A549 (cell line): Measurements from ENCODE around the gene MPPED1. TPM values are rescaled to one million over a fixed set of nuclear protein-coding genes. Genes with fewer than 3 reads are reported as not detected.

Source experiments
- ATAC-seq, 2 experiments: fragments of 200-7000 bp in 1 of 2; fragments of >200 bp in 1 of 2; cut with Nextera tagmentation in 1 of 2; cut with Tn5 transposase in 1 of 2; 3 replicates each; pipeline versions ENCODE4 v1.8.0 to v1.9.1; 2018 to 2020; ENCODE audit warnings: mild to moderate bottlenecking in 1 of 2, moderate library complexity in 1 of 2
- CTCF ChIA-PET: fragments of 300-600 bp; sonication (Branson Sonifier 250); formaldehyde crosslinking; extraction: SDS; loops from one replicate; lab custom pipeline; 2021; ENCODE audit warnings: antibody characterized with exemption, inconsistent platforms; lab: Yijun Ruan, JAX
- POLR2A ChIA-PET: fragments of 350-600 bp; formaldehyde crosslinking; extraction: SDS; loops from one replicate; lab custom pipeline; 2021; ENCODE audit warnings: antibody characterized with exemption, inconsistent platforms; lab: Yijun Ruan, JAX
- DNase-seq, 2 experiments: peaks; one replicate each; pipeline versions ENCODE4 v3.0.0 to v3.0.0-alpha.2; 2011 to 2016; ENCODE audit warnings: low read depth in 1 of 2, low spot score in 1 of 2
- FAIRE-seq: peaks from 2 replicates; lab custom pipeline; 2011; peaks lifted over from hg19 to GRCh38; lab: Jason Lieb, UNC
- H3K27ac ChIP-seq, 2 experiments: fragments of >200 bp; sonication (Bioruptor Twin); formaldehyde crosslinking; 3 replicates each; pipeline ENCODE4 v1.5.1; 2016 to 2017
- H3K4me1 ChIP-seq: fragments of >200 bp; sonication (Bioruptor Twin); formaldehyde crosslinking; 3 replicates; pipeline ENCODE4 v1.6.1; 2016
- H3K4me2 ChIP-seq: fragments of >200 bp; sonication (Bioruptor Twin); formaldehyde crosslinking; 3 replicates; pipeline ENCODE4 v1.6.1; 2016
- H3K4me3 ChIP-seq: fragments of >200 bp; sonication (Bioruptor Twin); formaldehyde crosslinking; 3 replicates; pipeline ENCODE4 v1.5.1; 2016
- H3K9me3 ChIP-seq: fragments of >200 bp; sonication (Bioruptor Twin); formaldehyde crosslinking; 3 replicates; pipeline ENCODE4 v1.6.1; 2016
- CBX2 ChIP-seq: fragments of 200-600 bp; sonication (generic); IDR thresholded peaks from 2 replicates; pipeline ENCODE4 v1.6.1; 2016; ENCODE audit warnings: low read depth, mild to moderate bottlenecking, borderline replicate concordance
- CBX8 ChIP-seq: fragments of 200-600 bp; sonication (generic); IDR thresholded peaks from 2 replicates; pipeline ENCODE4 v1.6.1; 2016
- CEBPB ChIP-seq, 2 experiments: fragments of >200 bp in 1 of 2; sonication (Bioruptor Twin) in 1 of 2; formaldehyde crosslinking in 1 of 2; IDR thresholded peaks; 2 replicates each; pipeline ENCODE4 v1.6.1; 2012 to 2016
- CHD4 ChIP-seq: fragments of 200-600 bp; sonication (generic); IDR thresholded peaks from 2 replicates; pipeline ENCODE4 v1.6.1; 2016; ENCODE audit warnings: antibody characterized with exemption, mild to moderate bottlenecking, borderline replicate concordance
- EHF ChIP-seq: fragments of 250-450 bp; sonication (Bioruptor Pico); IDR thresholded peaks from 2 replicates; pipeline ENCODE4 v1.5.0; 2020; ENCODE audit warnings: mild to moderate bottlenecking
- EHMT2 ChIP-seq: fragments of 200-600 bp; sonication (generic); IDR thresholded peaks from 2 replicates; pipeline ENCODE4 v1.6.1; 2016; ENCODE audit warnings: antibody characterized with exemption, low read depth, mild to moderate bottlenecking, moderate library complexity
- FOSB ChIP-seq: fragments of 250-450 bp; sonication (Bioruptor Pico); IDR thresholded peaks from 2 replicates; pipeline ENCODE4 v1.5.0; 2020; ENCODE audit warnings: mild to moderate bottlenecking, moderate library complexity
- FOSL2 ChIP-seq, 2 experiments: fragments of 450-650 bp in 1 of 2; fragments of >200 bp in 1 of 2; sonication (Bioruptor Twin) in 1 of 2; formaldehyde crosslinking; IDR thresholded peaks; 2 replicates each; pipeline versions ENCODE4 v1.5.0 to v1.6.1; 2016 to 2020; ENCODE audit warnings: mild to moderate bottlenecking in 1 of 2, moderate library complexity in 1 of 2
- FOXS1 ChIP-seq: fragments of 250-450 bp; sonication (Bioruptor Pico); IDR thresholded peaks from 2 replicates; pipeline ENCODE4 v1.5.0; 2020; ENCODE audit warnings: mild to moderate bottlenecking, moderate library complexity
- HEYL ChIP-seq: fragments of 250-450 bp; sonication (Bioruptor Pico); IDR thresholded peaks from 2 replicates; pipeline ENCODE4 v1.8.0; 2021; ENCODE audit warnings: mild to moderate bottlenecking, moderate library complexity
- HOXA7 ChIP-seq: fragments of 250-450 bp; sonication (Bioruptor Pico); IDR thresholded peaks from 2 replicates; pipeline ENCODE4 v1.5.0; 2020; ENCODE audit warnings: mild to moderate bottlenecking, moderate library complexity
- HOXB13 ChIP-seq: fragments of 250-450 bp; sonication (Bioruptor Pico); IDR thresholded peaks from 2 replicates; pipeline ENCODE4 v1.5.0; 2020; ENCODE audit warnings: low read depth, mild to moderate bottlenecking, moderate library complexity
- NFE2L2 ChIP-seq: fragments of 150-350 bp; conservative IDR thresholded peaks from 2 replicates; pipeline ENCODE4 v1.6.1; 2014; ENCODE audit warnings: low read length
- NPAS2 ChIP-seq: fragments of 250-450 bp; sonication (Bioruptor Pico); IDR thresholded peaks from 2 replicates; pipeline ENCODE4 v1.8.0; 2022; ENCODE audit warnings: mild to moderate bottlenecking, moderate library complexity, borderline replicate concordance
- RARB ChIP-seq: fragments of 250-450 bp; sonication (Bioruptor Pico); IDR thresholded peaks from 2 replicates; pipeline ENCODE4 v1.8.0; 2021; ENCODE audit warnings: mild to moderate bottlenecking, moderate library complexity
- RCOR1 ChIP-seq: fragments of 150-350 bp; IDR thresholded peaks from 2 replicates; pipeline ENCODE4 v1.6.1; 2014; ENCODE audit warnings: antibody characterized with exemption, low read length, low read depth
- TP53 ChIP-seq: fragments of 250-450 bp; sonication (Bioruptor Pico); IDR thresholded peaks from 2 replicates; pipeline ENCODE4 v1.5.0; 2021; ENCODE audit warnings: mild to moderate bottlenecking, moderate library complexity
- ZFP36 ChIP-seq: fragments of 450-650 bp; IDR thresholded peaks from 2 replicates; pipeline ENCODE4 v1.6.1; 2014; ENCODE audit warnings: borderline replicate concordance; ENCODE audit not compliant: partially characterized antibody
- ZNF302 ChIP-seq: fragments of 250-450 bp; sonication (Bioruptor Pico); IDR thresholded peaks from 2 replicates; pipeline ENCODE4 v1.9.0; 2021; ENCODE audit warnings: inconsistent platforms, mild to moderate bottlenecking, moderate library complexity
- ZSCAN20 ChIP-seq: fragments of 250-450 bp; sonication (Bioruptor Pico); IDR thresholded peaks from 2 replicates; pipeline ENCODE4 v1.8.0; 2022; ENCODE audit warnings: mild to moderate bottlenecking, moderate library complexity
- WGBS: methylation state at CpG from one replicate; pipeline ENCODE4 v1.1.6; 2017; ENCODE audit errors: missing lambda C conversion rate; 5-methylcytosine and 5-hydroxymethylcytosine counted together
- polyA plus RNA-seq, 4 experiments: library from polyadenylated mRNA; depleted of rRNA in 3 of 4; stranded (reverse); fragments of >200 nt; fragmentation: RNase III in 1 of 4; extraction: RNeasy Plus Mini Kit Qiagen cat#74134 plus additional on column Dnase treatment in 1 of 4; gene quantifications; 2 replicates in 3 of 4; 3 replicates in 1 of 4; pipeline ENCODE4 v1.2.3, GENCODE V29; 2011 to 2017
- TF ChIP-seq, protein P1 (sequence below): fragments of 250-450 bp; sonication (Bioruptor Pico); IDR thresholded peaks from 2 replicates; pipeline ENCODE4 v1.5.0; 2020; ENCODE audit warnings: low read depth, mild to moderate bottlenecking, moderate library complexity
- TF ChIP-seq, protein P2 (sequence below): fragments of 200-600 bp; sonication (generic); IDR thresholded peaks from 2 replicates; pipeline ENCODE4 v1.6.1; 2016; ENCODE audit warnings: antibody characterized with exemption, mild to moderate bottlenecking, moderate library complexity
- TF ChIP-seq, protein P3 (sequence below): fragments of 250-450 bp; sonication (Bioruptor Pico); IDR thresholded peaks from 2 replicates; pipeline ENCODE4 v1.5.0; 2021; ENCODE audit warnings: mild to moderate bottlenecking, moderate library complexity, borderline replicate concordance
- TF ChIP-seq, protein P4 (sequence below): fragments of 450-650 bp; IDR thresholded peaks from 2 replicates; pipeline ENCODE4 v1.6.1; 2014; ENCODE audit warnings: antibody characterized with exemption

The MPPED1 gene
- polyA plus RNA-seq, 2 of the 4 experiments (the other 2 are of a cell fraction): not detected

DNA sequence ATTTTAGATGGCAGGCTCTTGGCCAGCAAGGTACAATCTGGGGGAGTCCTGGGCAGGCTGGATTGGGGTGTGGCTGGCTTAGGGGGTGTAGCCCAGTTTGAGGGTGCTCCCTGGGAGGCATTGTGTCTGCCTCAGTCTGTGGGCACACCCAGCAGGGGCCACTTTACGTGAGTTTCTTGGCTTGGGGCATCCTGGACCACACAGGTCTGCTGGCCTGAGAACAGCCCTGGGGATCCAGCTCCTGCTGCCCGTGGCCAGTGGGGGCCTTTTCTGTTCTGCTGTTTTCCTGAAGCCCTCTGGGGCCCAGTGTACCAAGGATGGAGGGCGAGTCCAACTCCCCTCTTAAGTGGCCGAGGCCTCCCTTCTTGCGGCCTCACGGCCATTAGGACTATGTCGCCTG is 71.9 kb downstream of the MPPED1 start:
- ATAC-seq (no peak), DNase-seq (no peak), FAIRE-seq (no peak)
- Histone ChIP-seq H3K4me3 (no peak overlapping the region), H3K4me1 (no peaks in the 10 kb centered on the region), H3K4me2 (no peak overlapping the region), H3K9me3 (no peaks in the 10 kb centered on the region), H3K27ac (no peak overlapping the region)
- no peak for TF ChIP-seq HOXB13
- no peak for TF ChIP-seq ZSCAN20
- TF ChIP-seq, protein P1, sequence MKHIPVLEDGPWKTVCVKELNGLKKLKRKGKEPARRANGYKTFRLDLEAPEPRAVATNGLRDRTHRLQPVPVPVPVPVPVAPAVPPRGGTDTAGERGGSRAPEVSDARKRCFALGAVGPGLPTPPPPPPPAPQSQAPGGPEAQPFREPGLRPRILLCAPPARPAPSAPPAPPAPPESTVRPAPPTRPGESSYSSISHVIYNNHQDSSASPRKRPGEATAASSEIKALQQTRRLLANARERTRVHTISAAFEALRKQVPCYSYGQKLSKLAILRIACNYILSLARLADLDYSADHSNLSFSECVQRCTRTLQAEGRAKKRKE (CRISPR knock-in tag): no peak
- TF ChIP-seq NFE2L2: no peak
- no peak for TF ChIP-seq FOXS1 (CRISPR knock-in tag)
- TF ChIP-seq EHF (CRISPR knock-in tag): no peak
- TF ChIP-seq CEBPB (IDR thresholded peaks at IDR 0.05): no peak
- TF ChIP-seq CBX2: no peak
- no peak for TF ChIP-seq FOSL2 (IDR thresholded peaks at IDR 0.05)
- TF ChIP-seq FOSL2 (CRISPR knock-in tag; IDR thresholded peaks at IDR 0.05): no peak
- no peak for TF ChIP-seq RCOR1
- no peak for TF ChIP-seq CHD4
- TF ChIP-seq, protein P2, sequence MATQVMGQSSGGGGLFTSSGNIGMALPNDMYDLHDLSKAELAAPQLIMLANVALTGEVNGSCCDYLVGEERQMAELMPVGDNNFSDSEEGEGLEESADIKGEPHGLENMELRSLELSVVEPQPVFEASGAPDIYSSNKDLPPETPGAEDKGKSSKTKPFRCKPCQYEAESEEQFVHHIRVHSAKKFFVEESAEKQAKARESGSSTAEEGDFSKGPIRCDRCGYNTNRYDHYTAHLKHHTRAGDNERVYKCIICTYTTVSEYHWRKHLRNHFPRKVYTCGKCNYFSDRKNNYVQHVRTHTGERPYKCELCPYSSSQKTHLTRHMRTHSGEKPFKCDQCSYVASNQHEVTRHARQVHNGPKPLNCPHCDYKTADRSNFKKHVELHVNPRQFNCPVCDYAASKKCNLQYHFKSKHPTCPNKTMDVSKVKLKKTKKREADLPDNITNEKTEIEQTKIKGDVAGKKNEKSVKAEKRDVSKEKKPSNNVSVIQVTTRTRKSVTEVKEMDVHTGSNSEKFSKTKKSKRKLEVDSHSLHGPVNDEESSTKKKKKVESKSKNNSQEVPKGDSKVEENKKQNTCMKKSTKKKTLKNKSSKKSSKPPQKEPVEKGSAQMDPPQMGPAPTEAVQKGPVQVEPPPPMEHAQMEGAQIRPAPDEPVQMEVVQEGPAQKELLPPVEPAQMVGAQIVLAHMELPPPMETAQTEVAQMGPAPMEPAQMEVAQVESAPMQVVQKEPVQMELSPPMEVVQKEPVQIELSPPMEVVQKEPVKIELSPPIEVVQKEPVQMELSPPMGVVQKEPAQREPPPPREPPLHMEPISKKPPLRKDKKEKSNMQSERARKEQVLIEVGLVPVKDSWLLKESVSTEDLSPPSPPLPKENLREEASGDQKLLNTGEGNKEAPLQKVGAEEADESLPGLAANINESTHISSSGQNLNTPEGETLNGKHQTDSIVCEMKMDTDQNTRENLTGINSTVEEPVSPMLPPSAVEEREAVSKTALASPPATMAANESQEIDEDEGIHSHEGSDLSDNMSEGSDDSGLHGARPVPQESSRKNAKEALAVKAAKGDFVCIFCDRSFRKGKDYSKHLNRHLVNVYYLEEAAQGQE: no peak
- no peak for TF ChIP-seq HOXA7 (CRISPR knock-in tag)
- no peak for TF ChIP-seq ZNF302 (CRISPR knock-in tag)
- ChIA-PET CTCF (no interaction called here), POLR2A (no interaction called here)
- WGBS: 0% methylated on average over 1 of the region's 7 CpGs

DNA sequence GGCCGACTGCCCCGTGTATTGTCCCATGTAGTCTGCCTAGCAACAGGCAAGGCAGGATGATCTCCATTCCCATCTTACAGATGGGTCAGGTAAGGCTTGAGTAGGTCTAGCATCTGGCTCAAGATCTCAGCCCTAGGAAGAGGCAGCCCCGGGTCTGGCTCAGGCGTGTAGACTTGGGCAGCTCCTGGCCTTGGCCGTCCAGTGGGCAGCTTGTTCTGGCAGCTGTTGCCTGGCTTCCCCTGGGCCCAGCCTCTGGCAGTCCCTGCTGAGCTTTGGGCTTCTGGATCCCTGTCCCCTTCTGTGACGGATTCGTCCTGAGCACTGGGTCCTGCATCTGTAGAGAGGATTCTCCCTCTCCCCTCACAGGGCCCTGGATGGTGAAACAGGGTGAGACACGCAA is 72.4 kb downstream of the MPPED1 start:
- no peaks in the 10 kb centered on the region for H3K4me1 ChIP-seq
- H3K4me2 ChIP-seq: no peak overlapping the region
- H3K4me3 ChIP-seq: no peak overlapping the region
- ChIA-PET POLR2A (no interaction called here), CTCF (no interaction called here)
- H3K9me3 ChIP-seq: no peaks in the 10 kb centered on the region
- DNase-seq (no peak), FAIRE-seq (no peak), ATAC-seq (no peak)
- WGBS: 50% methylated on average over 5 of the region's 8 CpGs
- TF ChIP-seq FOSL2 (IDR thresholded peaks at IDR 0.05) (no peak), FOSL2 (CRISPR knock-in tag; IDR thresholded peaks at IDR 0.05) (no peak), HEYL (CRISPR knock-in tag) (no peak), HOXA7 (CRISPR knock-in tag) (no peak), TP53 (CRISPR knock-in tag) (no peak), CBX8 (no peak), EHMT2 (no peak), RARB (CRISPR knock-in tag) (no peak), NPAS2 (CRISPR knock-in tag) (no peak), ZFP36 (no peak), FOSB (CRISPR knock-in tag) (no peak), FOXS1 (CRISPR knock-in tag) (no peak)
- TF ChIP-seq, protein P2: no peak
- TF ChIP-seq, protein P3, sequence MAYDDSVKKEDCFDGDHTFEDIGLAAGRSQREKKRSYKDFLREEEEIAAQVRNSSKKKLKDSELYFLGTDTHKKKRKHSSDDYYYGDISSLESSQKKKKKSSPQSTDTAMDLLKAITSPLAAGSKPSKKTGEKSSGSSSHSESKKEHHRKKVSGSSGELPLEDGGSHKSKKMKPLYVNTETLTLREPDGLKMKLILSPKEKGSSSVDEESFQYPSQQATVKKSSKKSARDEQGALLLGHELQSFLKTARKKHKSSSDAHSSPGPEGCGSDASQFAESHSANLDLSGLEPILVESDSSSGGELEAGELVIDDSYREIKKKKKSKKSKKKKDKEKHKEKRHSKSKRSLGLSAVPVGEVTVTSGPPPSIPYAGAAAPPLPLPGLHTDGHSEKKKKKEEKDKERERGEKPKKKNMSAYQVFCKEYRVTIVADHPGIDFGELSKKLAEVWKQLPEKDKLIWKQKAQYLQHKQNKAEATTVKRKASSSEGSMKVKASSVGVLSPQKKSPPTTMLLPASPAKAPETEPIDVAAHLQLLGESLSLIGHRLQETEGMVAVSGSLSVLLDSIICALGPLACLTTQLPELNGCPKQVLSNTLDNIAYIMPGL (CRISPR knock-in tag): no peak
- TF ChIP-seq, protein P4, sequence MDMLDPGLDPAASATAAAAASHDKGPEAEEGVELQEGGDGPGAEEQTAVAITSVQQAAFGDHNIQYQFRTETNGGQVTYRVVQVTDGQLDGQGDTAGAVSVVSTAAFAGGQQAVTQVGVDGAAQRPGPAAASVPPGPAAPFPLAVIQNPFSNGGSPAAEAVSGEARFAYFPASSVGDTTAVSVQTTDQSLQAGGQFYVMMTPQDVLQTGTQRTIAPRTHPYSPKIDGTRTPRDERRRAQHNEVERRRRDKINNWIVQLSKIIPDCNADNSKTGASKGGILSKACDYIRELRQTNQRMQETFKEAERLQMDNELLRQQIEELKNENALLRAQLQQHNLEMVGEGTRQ: no peak
- H3K27ac ChIP-seq: no peak overlapping the region
